AG10803 (cell line): ENCODE measurements around the gene MAGOH.

Experiments
- DNase-seq: peaks from one replicate; pipeline ENCODE4 v3.0.0; 2010; ENCODE audit warnings: low read depth
- H3K4me3 ChIP-seq: 2 replicates; pipeline ENCODE4 v1.5.1; 2011; ENCODE audit warnings: mild to moderate bottlenecking, low read length, control low read depth
- CTCF ChIP-seq: conservative IDR thresholded peaks from 2 replicates; pipeline ENCODE4 v1.5.1; 2011; ENCODE audit warnings: mild to moderate bottlenecking, low read length, control low read depth, inconsistent platforms

The MAGOH gene

GRCh38 chr1:53275566-53275965 lies 37.2 kb upstream of the MAGOH start:
- no peak overlapping the region for H3K4me3 ChIP-seq
- TF ChIP-seq CTCF, result no peak
- no peak for DNase-seq

- no peak for DNase-seq
- H3K4me3 ChIP-seq, result no peak overlapping the region
- no peak for TF ChIP-seq CTCF
These were observed 36.3 kb upstream of the MAGOH start for GRCh38 chr1:53274541-53275185.

- DNase-seq, result no peak
- no peak overlapping the region for H3K4me3 ChIP-seq
- TF ChIP-seq CTCF, result no peak
These were observed 35.7 kb upstream of the MAGOH start for GRCh38 chr1:53274026-53274425.

GRCh38 chr1:53273526-53273925 lies 35.2 kb upstream of the MAGOH start:
- no peak for TF ChIP-seq CTCF
- no peak for DNase-seq
- H3K4me3 ChIP-seq, result no peak overlapping the region

- H3K4me3 ChIP-seq, result no peak overlapping the region
- no peak for TF ChIP-seq CTCF
- DNase-seq, result no peak
These were observed 34.0 kb upstream of the MAGOH start for GRCh38 chr1:53272349-53272748.

- H3K4me3 ChIP-seq, result no peak overlapping the region
- no peak for TF ChIP-seq CTCF
- no peak for DNase-seq
These were observed 33.2 kb upstream of the MAGOH start for GRCh38 chr1:53271446-53272090.

- TF ChIP-seq CTCF, result no peak
- H3K4me3 ChIP-seq, result no peak overlapping the region
- no peak for DNase-seq
These were observed 32.6 kb upstream of the MAGOH start for GRCh38 chr1:53270873-53271272.
